Stomach (tissue), 4 donors: ENCODE measurements around the gene STAC2.

Source experiments
- EP300 ChIP-seq: sonication (generic); formaldehyde crosslinking; IDR thresholded peaks from one replicate; pipeline ENCODE4 v1.6.1; 2017; ENCODE audit warnings: antibody characterized with exemption
- POLR2A ChIP-seq, 4 donors: fragments of 450-650 bp; IDR thresholded peaks; one replicate each; pipeline ENCODE4 v1.6.1; 2016; ENCODE audit warnings: antibody characterized with exemption in 4 of 4, control low read depth in 2 of 4, mild to moderate bottlenecking in 1 of 4, moderate library complexity in 1 of 4
- TF ChIP-seq, protein P1 (sequence below), 7 experiments: fragments of 450-650 bp in 4 of 7; fragments of 200-600 bp in 3 of 7; sonication (generic) in 3 of 7; IDR thresholded peaks; one replicate each; pipeline ENCODE4 v1.5.1; 2016 to 2019; ENCODE audit warnings: antibody characterized with exemption in 7 of 7, control low read depth in 2 of 7, mild to moderate bottlenecking in 1 of 7

DNA sequence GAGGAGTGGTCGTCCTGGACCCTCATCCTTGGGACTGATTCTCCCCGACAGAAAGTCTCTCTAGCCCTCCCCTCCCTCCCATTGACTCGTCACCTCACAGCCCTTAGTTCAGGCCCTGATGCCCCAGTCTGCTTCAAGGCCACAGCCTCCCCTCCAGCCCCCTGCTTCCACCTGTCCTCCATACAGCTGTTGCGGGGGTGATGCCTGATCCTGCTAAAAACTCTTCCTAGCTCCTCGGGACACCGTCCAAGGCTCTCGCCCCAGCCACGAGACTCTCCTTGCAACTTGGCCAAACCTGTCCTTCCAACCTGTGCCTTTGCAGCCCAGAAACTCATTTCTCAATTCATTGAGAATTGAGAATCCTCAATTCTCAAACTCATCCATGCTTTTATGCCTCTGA lies 6.8 kb downstream of the STAC2 start:
- TF ChIP-seq, protein P1, sequence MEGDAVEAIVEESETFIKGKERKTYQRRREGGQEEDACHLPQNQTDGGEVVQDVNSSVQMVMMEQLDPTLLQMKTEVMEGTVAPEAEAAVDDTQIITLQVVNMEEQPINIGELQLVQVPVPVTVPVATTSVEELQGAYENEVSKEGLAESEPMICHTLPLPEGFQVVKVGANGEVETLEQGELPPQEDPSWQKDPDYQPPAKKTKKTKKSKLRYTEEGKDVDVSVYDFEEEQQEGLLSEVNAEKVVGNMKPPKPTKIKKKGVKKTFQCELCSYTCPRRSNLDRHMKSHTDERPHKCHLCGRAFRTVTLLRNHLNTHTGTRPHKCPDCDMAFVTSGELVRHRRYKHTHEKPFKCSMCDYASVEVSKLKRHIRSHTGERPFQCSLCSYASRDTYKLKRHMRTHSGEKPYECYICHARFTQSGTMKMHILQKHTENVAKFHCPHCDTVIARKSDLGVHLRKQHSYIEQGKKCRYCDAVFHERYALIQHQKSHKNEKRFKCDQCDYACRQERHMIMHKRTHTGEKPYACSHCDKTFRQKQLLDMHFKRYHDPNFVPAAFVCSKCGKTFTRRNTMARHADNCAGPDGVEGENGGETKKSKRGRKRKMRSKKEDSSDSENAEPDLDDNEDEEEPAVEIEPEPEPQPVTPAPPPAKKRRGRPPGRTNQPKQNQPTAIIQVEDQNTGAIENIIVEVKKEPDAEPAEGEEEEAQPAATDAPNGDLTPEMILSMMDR (IDR thresholded peaks at IDR 0.05) = no peak
- no peak for TF ChIP-seq EP300
- TF ChIP-seq POLR2A (IDR thresholded peaks at IDR 0.05) = no peak
